SU-DHL-6 (cell line): ENCODE measurements around the gene PGAP6.

Experiments used
- EZH2phosphoT487 ChIP-seq: fragments of 200-600 bp; sonication (generic), shearing (Covaris generic); conservative IDR thresholded peaks from 2 replicates; pipeline ENCODE4 v1.6.1; 2018; ENCODE audit warnings: mild to moderate bottlenecking, antibody characterized with exemption, low read length, moderate library complexity, mixed read lengths
- TF ChIP-seq, protein P1 (sequence below): fragments of 200-600 bp; sonication (generic); IDR thresholded peaks from one replicate; pipeline ENCODE4 v1.5.1; 2017; ENCODE audit warnings: antibody characterized with exemption, mild to moderate bottlenecking, low read length, moderate library complexity; ENCODE audit not compliant: insufficient read depth, poor library complexity, severe bottlenecking

DNA sequence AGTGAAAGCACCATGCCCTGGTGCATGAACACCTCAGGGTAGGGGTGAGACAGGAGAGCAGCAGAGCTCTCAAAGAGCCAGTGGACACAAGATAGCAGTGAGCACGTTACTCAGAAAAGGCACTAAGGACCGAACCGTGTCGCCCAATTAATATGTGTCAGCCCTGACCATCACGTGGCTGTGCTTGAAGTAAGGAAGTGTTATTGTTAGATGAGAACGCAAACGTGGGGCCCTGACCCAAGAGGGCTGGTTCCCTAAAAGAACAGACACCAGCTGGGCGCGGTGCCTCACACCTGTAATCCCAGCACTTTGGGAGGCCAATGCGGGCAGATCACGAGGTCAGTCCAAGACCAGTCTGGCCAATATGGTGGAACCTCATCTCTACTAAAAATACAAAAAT, 45.5 kb downstream of the PGAP6 start:
- TF ChIP-seq, protein P1, sequence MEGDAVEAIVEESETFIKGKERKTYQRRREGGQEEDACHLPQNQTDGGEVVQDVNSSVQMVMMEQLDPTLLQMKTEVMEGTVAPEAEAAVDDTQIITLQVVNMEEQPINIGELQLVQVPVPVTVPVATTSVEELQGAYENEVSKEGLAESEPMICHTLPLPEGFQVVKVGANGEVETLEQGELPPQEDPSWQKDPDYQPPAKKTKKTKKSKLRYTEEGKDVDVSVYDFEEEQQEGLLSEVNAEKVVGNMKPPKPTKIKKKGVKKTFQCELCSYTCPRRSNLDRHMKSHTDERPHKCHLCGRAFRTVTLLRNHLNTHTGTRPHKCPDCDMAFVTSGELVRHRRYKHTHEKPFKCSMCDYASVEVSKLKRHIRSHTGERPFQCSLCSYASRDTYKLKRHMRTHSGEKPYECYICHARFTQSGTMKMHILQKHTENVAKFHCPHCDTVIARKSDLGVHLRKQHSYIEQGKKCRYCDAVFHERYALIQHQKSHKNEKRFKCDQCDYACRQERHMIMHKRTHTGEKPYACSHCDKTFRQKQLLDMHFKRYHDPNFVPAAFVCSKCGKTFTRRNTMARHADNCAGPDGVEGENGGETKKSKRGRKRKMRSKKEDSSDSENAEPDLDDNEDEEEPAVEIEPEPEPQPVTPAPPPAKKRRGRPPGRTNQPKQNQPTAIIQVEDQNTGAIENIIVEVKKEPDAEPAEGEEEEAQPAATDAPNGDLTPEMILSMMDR: no peak
- TF ChIP-seq EZH2phosphoT487: no peak
